BJ (cell line): ENCODE data around the gene TSPAN14. TPM values are rescaled to one million over a fixed set of nuclear protein-coding genes. Genes with fewer than 3 reads are reported as not detected.

Experiments used
- CTCF ChIA-PET: fragments of 350-600 bp; formaldehyde crosslinking; extraction: SDS; loops from one replicate; lab custom pipeline; 2021; ENCODE audit warnings: antibody characterized with exemption, inconsistent platforms; lab: Yijun Ruan, JAX
- POLR2A ChIA-PET: fragments of 300-600 bp; sonication (Branson Sonifier 250); formaldehyde crosslinking; extraction: SDS; loops from one replicate; lab custom pipeline; 2021; ENCODE audit warnings: antibody characterized with exemption; lab: Charles Lee
- DNase-seq: peaks from one replicate; pipeline ENCODE4 v3.0.0-alpha.2; 2011; ENCODE audit warnings: low read depth
- H3K27me3 ChIP-seq: 2 replicates; pipeline ENCODE4 v1.6.0; 2011; ENCODE audit warnings: low read length; ENCODE audit not compliant: control insufficient read depth, insufficient read depth
- H3K36me3 ChIP-seq: 2 replicates; pipeline ENCODE4 v1.5.1; 2011; ENCODE audit warnings: low read length; ENCODE audit not compliant: control insufficient read depth, insufficient read depth
- H3K4me3 ChIP-seq: 2 replicates; pipeline ENCODE4 v1.5.1; 2011; ENCODE audit warnings: low read depth, mild to moderate bottlenecking, control low read depth, low read length
- CTCF ChIP-seq: IDR thresholded peaks from 2 replicates; pipeline ENCODE4 v1.5.1; 2011; ENCODE audit warnings: low read depth, mild to moderate bottlenecking, control low read depth, inconsistent platforms, low read length, moderate library complexity; ENCODE audit not compliant: insufficient read depth
- polyA plus RNA-seq: library from polyadenylated mRNA; depleted of rRNA; stranded (reverse); fragments of >200 nt; gene quantifications from 2 replicates; pipeline ENCODE4 v1.2.3, GENCODE V29; 2011

TSPAN14 gene
- polyA plus RNA-seq, 1 experiment: 33.3 TPM

- Histone ChIP-seq H3K4me3 (no peak overlapping the region; the same call in 1 of the 2 replicates), H3K36me3 (no peaks in the 10 kb centered on the region), H3K27me3 (no peaks in the 10 kb centered on the region; the same call in 1 of the 2 replicates)
- CTCF ChIA-PET: interaction anchor here (1.4 kb wide), 1 partner anchor 91 kb away, joined by 6 read pairs; no protein-coding TSS in a partner anchor
- no peak for DNase-seq
- POLR2A ChIA-PET: no interaction called here
- peak; percentile 40 for TF ChIP-seq CTCF
These were observed 81.7 kb downstream of the TSPAN14 start for GRCh38 chr10:80535671-80536360.

- ChIA-PET CTCF (interaction anchor here (1.4 kb wide), 1 partner anchor 91 kb away, joined by 6 read pairs; no protein-coding TSS in a partner anchor), POLR2A (no interaction called here)
- no peak for TF ChIP-seq CTCF
- Histone ChIP-seq H3K4me3 (no peak overlapping the region), H3K36me3 (no peaks in the 10 kb centered on the region), H3K27me3 (no peaks in the 10 kb centered on the region; the same call in 1 of the 2 replicates)
- no peak for DNase-seq
These were observed 82.3 kb downstream of the TSPAN14 start for GRCh38 chr10:80536361-80536835.

- TF ChIP-seq CTCF: no peak
- no peak overlapping the region for H3K4me3 ChIP-seq
- no peak for DNase-seq
- POLR2A ChIA-PET: no interaction called here
- no peaks in the 10 kb centered on the region; the same call in 1 of the 2 replicates for H3K27me3 ChIP-seq
- CTCF ChIA-PET: interaction anchor here (1.4 kb wide), 1 partner anchor 92 kb away, joined by 6 read pairs; no protein-coding TSS in a partner anchor
- H3K36me3 ChIP-seq: no peaks in the 10 kb centered on the region
These were observed 83.1 kb downstream of the TSPAN14 start for GRCh38 chr10:80537086-80537735.

- Histone ChIP-seq H3K36me3 (no peaks in the 10 kb centered on the region), H3K4me3 (no peak within 1 kb of the TSS), H3K27me3 (no peaks in the 10 kb centered on the region; the same call in 1 of the 2 replicates)
- POLR2A ChIA-PET: no interaction called here
- CTCF ChIA-PET: no interaction called here
- TF ChIP-seq CTCF: no peak
- DNase-seq: no peak
These were observed 83.8 kb downstream of the TSPAN14 start, which contains the start of gene SH2D4B for GRCh38 chr10:80537736-80538480. Gene SH2D4B (plus strand): TSS chr10:80537902. CDS start chr10:80538332, 430 bp downstream.
